Stimulated activated CD4-positive, alpha-beta T cell treated with anti-CD3 and anti-CD28 coated beads, Interleukin-1b, Interleukin-23, amount 100 ng/mL, for 48 hours (primary cell): Measurements from ENCODE around the gene PHLDA1.

Source experiments
- DNase-seq: peaks from one replicate; pipeline ENCODE4 v3.0.0-alpha.2; 2020

The PHLDA1 gene

DNA sequence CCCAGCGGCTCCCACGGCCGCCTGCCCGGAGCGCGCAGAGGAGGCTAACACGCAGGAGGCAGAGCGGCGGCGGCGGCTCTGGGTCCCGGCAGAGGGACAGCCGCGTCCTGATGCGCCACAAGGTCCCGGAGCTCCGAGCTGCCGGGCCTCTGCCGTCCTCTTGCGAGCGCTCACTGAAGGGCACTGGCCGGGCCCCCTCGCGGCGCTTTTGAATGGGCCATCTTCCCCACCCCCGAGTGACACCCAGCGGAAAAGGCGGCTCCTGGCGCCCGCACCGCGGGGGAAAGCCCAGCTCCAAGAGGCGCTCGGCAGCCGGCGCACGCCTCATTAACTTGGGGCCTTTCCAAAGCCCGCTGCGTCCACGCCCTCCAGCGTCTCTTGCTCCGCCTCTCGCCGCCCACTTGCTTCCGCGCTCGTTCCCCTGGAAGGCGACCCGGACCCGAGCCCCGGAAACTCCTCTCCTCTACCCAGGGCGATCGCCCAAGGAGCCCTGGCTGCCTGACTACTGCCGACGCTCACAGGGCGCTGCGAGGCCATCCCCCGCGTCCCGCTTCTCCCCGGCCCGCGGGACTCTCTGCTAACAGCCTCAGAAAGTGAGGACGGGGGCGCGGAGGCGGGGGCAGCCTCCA lies at the start of gene PHLDA1:
PHLDA1 (minus strand) TSS at position 363 of the 629 bp plus-strand sequence.
- DNase-seq, result peak; percentile 94

DNA sequence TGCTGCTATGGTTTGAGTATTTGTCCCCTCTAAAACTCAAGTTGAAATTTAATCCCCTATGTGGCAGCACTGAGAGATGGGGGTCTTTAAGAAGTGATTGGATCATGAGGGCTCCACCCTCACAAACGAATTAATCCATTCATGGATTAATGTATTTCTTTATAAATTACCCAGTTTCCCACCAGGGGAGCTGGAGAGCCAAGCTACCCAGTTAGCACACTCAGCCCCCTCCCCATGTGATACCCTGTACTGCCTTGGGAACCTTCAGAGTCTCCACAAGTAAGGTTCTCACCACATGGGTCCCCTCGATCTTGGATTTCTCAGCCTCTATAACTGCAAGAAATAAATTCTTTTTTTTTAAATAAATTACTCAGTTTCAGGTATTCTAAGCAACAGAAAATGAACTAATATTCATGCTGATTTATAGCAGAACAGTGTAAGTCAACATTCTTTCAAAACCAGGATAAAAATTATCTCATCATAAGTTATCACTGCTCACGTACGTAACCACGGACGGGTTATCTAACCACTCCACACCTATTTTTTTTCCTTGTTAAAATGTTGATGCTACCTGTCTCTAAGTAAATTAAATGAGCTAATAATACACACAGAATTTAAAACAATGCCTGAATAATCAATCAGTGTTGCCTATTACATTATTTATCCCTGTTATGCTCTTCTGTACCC lies 49.3 kb upstream of the PHLDA1 start:
- DNase-seq, result no peak

DNA sequence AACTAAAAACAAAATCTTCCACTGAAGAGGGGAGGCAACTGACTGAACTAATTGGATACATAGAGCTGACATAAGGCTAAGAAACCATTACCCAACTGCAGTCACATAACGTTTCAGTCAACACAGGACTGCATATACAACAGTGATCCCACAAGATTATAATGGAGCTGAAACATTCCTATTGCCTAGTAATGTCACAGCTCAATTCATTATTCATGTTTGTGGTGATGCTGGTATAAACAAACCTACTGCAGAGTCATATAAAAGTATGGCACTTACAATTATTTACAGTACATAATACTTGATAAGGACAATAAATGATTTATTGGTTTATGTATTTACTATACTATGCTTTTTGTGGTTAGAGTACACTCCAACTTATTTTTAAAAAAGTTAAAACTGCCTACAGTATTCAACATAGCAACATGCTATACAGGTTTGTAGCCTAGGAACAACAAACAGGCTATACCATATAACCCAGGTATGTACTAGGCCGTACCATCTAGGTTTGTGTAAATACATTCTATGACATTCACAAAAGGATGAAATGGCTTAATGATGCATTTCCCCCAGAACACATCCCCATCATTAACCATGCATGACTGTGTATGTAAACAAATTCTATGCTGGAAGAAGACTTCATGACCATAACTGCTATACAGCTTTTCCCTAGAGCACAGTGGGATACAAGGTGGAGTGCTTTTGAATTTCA lies 48.6 kb upstream of the PHLDA1 start:
- no peak for DNase-seq

DNA sequence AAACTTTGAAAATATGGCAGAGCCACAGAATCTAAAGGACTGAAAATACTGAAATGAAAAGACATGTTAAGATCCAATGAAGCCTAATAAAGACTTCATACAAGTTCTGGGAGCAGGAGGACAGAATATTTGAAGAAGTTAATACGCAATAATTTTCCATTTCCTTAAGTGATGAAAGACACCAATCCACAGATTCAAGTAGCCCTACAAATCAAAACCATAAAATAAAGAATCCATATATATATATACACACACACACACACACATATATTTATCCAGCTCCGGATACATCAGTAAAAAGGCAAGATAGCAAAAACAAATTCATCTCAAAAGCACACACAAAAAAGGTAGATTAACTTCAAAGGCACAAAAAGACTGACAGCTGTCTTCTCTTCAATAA lies 47.2 kb upstream of the PHLDA1 start:
- DNase-seq, result no peak

DNA sequence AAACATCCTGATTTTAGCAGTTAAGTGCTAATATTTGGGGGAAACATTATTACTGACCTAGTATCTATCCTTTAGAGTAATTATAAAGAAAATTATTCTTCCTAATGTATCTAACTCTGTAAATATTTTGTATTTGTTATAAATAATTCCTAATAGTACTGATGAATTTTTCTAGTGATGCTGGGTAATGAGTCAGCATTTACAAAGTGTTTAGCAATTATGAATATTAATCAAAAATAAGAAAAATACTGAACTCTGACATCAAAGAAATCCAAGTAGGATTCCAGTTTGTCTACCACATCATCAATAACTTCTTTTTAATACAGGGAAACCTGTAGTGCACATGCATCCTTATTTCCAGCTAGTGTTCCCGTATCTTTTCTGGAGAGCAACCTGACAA lies 43.9 kb upstream of the PHLDA1 start:
- no peak for DNase-seq

DNA sequence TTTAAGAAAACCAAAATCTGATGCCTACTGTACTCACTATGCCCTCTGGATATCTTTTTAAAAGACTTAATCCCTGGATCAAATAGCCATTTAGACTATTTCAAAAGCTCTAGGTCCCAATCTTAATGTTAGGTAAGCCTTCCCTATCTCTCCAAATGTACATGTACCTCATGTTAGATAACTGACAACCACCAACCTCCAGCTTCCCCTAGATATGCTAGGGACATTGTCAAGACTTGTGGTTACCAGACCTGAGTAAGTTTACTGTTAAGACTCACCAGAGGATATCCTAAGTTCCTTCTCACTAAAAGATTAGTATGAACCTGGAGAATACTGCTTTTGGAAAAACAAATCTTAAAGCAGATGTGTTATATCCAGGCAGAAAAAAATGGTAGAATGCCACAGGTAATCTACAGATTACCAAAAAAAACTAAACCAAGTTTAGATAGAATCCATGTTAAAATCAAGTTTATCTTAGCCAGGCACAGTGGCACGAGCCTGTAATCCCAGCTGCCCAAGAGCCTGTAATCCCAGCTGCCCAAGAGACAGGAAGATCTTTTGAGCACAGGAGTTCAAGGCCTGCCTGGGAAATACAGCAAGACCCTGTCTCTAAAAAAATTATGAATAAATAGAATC lies 43.2 kb upstream of the PHLDA1 start:
- DNase-seq, result no peak

DNA sequence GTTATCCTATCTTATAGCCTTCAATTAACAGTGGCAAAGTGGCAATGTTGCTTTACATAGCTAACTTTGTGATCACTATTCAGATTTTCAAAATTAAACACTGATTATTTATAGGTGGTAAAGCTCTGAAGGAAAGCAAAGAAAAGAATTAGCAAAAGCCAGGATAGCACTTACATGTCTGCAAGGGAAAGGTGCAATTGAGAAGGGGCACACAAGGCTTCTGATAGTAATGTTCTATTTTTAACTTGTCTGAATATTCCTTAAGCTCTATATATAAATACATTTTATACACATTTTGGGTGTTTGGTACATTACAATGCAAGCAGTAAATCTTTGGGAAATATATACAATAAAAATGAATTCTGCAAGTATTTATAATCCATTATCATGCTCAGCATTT lies 42.0 kb upstream of the PHLDA1 start:
- no peak for DNase-seq

DNA sequence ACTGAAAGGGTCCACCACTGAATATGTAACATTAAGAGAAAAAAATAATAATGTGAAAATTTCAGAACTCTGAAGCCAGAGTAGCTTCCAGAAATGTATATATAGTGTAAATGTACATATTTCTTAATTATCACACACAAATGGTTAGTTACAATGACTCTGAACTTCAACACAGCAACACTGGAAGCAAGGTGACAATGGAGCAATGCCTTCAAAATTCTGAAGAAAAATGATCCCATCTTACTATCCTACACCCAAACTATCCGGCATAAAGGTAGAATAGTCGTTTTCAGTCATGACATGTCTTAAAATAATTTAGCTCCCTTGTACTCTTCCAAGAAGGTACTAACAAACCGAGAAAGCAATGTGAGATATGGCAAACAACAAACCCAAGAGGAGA lies 41.0 kb upstream of the PHLDA1 start:
- DNase-seq, result no peak

DNA sequence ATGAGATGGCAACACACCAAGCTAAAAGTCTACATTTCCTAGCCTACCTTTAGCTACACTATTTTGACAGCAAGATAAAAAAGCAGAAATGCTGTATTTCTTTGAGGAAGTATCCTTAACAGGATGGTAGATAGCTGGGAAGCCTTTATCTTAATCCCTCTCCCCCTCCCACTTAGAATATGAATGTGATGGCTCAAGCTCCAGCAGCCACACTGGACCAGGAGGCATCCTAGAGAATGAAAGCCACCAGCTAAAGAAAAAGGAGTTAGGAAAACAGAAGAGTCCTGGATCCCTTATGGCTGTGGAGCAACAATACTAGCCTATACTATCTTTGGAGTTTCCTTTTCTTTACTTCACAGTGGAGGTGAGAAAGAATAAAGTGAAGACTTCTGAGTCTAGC lies 37.8 kb upstream of the PHLDA1 start:
- DNase-seq, result no peak

DNA sequence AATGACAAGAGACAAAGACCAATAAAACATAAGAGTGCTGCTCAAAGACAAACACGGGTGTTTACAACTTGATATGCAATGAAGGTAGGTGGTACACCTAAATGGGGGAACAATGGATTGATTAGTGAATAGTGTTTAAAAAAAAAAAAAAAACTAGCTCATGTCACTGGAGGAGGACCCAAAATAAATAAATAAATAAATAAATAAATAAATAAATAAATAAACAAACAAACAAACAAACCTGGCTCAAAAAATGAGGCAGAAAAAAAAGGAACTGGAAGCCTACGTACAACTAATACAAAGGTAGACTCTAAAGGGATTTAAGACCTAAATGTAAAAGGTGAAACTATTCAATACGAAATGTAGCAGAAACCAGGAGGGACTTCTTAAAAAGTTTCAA lies 34.3 kb upstream of the PHLDA1 start:
- DNase-seq, result no peak

DNA sequence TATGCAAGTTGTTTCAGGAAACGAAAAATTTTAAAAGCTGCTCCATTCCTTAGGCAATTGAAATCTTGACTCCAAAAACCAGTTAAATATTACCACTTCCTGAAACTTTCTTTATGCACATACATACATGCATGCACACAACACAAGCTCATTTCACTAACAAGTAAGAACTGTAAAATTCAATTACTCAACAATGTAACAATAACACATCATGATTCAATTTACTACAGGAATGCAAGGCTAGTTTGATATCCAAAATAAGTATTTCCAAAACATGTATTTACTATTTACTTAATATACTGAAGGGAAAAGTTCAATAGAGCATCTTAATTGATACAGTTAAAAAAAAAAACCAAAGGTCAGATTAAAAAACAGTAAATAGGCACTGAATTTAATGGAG lies 33.3 kb upstream of the PHLDA1 start:
- DNase-seq, result no peak

DNA sequence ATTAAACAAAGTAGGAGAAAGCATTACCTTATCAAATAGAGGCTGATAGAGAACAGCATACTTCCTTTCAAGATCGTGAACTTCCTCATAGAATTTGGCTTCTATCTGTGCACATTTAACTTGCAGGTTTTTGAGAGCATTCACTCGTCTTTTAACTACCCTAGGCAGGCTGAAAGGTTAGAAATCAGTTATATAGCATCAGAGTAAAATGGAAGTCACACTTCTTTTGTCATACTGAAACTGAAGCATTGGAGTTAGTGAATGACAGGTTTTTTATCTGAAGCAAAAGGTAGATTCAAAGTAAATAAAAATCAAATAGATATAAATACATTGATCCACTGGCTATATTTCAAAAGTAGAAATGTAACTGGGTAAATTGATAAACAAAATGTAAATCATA lies 28.5 kb upstream of the PHLDA1 start:
- DNase-seq, result no peak

DNA sequence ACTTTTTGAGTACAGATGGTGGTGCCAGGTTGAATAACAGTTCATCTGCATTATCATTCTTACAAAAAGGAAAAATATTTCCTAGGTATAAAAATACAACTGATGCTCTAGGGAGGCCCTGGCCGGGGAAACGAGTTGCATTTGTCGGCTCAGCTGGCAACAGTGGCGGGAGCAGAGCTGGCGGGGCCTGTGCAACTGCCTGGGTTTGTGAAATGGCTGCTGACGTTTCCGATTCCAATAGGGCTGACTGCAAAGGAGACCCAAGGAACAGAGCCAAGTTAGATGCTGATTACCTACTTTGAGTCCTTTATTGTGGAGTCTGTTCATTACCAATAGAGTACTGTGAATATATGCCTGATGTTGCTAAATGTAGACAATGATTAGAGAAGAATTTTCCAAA lies 25.8 kb upstream of the PHLDA1 start:
- DNase-seq, result no peak

DNA sequence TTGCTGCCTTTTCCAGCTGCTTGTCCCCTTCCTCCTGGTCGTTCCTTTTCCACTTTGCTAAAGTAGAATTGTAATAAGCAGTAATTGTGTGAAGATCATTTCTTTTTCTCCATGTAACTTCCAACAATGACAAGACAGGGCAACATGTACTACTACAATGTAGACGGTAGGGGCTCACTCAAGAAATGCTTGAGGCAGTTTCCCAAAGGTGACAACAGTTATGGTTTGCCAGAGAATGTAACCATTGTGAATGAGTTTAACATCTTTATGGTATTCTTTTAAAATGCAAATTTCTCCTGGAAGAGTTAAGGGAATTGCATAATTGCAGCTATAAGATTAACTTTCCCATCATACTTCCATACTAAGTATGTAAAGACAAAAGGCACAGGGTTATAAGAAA lies 23.8 kb upstream of the PHLDA1 start:
- no peak for DNase-seq

DNA sequence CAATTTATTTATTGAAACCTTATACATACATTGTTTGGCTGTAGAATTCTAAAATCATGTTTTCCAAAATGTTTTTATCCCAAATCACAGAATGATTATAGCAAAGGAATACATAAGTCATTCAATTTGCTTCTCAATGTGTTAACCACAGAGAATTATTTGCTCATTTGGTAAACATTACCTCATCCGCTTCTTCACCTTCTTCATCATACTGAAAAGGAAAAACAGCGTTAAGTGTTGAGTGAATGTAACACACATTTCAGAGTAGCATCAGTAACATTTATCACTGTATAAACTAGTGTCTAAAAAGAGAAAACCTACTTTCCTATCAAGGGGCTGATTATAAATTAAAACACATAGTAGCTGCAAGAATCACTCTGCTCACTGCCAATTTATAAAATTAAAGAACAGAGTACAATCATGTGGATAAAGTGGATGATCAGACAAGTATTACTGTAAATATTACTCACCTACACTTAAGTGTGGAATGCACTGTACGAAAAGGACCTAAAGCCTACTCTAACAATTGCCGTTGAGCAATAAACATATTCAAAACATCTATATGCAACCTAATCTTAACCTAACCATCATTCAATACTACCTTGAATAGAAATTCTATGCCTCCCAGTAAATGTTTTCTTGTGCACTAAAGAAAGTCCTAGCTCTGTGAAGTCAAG lies 18.1 kb upstream of the PHLDA1 start:
- no peak for DNase-seq

DNA sequence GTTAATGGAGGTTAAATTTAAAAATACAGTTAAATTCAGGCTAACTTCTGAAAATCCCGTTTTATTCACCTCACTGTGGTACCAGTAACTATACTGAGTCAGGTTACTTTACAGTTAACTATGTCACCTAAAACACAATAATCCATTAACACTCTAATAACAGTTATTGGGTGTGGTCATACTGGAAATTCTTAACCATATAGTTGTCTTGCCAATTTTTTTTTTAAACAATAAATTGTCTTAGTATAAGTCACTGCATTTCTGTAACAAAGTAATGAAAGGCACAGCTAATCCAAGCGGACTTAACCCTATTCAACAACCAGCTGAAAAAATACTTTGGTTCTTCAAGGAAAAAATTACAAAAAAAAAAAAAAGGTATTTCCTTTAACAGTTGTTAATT lies 16.2 kb upstream of the PHLDA1 start:
- no peak for DNase-seq

DNA sequence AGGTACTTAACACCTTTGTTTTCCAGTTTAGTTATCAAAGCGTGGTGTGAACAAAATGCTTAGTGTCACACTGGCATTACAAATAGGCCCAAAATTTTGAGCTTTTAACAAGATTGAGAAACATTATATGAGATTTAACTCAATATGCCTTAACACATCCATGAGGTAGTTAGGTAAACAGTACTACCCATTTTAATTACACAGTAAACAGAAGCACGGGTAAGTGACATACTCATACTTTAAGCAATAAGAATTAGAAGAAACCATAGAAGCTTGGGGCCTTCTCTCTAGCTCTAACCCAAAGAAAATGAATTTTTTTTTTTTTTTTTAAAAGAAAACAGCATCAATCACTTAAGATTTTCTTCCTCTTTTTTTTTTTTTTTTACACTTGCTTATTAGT lies 15.5 kb upstream of the PHLDA1 start:
- DNase-seq, result no peak

DNA sequence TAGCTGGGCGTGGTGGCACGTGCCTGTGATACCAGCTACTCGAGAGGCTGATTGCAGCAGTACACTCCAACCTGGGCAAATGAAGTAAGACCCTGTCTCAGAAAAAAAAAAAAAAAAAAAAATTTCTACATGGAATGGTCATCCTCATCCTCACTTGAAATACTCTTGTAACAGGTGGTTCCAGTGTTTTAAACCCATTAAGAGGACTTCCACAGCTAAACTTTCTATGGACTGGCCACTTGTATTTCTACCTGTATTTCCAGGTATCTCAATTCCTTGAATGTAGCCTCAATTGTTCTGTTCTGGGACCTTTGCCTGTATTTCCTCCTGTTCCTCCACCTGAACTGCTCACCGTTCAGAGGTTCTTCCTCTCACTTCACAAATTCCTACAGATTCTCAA lies 11.8 kb upstream of the PHLDA1 start:
- no peak for DNase-seq

DNA sequence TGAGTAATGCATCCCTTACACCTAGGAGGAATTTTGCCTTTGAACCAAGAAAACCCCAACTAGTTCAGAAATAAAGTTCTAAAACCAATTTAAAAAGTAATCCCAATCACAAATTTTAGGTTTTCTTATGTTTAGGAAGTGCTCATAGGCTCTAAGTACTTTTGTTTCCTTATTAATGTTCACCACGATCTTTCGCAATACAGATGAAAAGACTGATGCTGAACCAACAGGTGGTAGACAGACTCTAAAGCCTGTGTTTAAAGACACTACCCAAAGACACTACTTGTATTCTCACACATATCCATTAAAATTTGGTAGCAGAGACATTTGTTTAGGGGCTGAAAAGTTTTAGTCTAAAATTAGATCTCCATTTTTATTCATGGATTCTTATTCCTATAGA lies 10.6 kb upstream of the PHLDA1 start:
- no peak for DNase-seq

DNA sequence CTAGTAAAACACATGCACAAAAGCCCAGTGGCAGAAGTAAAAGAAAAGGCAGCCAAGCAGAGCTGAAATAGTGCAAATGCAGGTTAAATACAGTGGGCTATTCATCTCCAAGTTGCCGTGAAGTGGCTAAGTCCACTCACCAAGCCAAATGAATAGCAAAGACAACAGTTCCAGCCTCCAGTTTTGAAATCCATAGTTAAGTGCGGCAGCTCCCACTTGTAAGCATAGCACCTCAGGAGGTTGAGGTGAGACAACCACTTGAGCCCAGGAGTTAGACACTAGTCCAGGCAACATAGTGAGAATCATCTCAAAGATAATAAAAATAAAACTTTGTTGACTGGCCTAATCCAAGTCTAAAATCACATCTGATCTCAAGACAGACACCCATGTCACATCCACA lies 9.8 kb upstream of the PHLDA1 start:
- DNase-seq, result no peak

DNA sequence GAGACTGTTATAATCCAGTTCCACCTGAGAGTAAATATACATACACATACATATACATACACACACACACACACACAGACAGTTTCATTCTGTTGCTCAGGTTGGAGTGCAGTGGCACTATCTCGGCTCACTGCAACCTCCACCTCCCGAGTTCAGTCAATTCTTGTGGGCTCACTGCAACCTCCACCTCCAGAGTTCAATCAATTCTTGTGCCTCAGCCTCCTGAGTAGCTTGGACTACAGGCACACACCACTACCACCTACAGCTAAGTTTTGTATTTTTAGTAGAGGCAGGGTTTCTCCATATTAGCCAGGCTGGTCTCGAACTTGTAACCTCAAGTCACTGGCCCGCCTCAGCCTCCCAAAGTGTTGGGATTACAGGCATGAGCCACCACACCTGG lies 8.9 kb upstream of the PHLDA1 start:
- no peak for DNase-seq

DNA sequence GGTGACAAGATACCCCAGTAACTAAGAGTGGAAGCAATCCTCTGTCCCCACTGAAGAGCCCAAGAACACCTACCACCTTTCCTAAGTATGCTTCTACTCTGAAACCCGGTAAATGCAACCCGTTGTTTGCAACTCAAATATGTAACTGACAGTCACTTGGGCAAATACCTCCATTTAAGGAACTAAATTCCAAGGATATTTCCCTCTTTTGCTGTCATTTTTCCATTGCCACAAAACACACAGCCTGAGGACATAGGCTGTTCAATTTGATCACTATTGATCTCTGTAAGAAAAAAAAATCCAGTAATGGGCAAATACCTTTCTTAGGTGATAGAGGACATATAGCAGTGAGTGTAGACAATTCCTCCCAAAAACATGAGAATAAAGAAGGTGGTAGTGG lies 6.6 kb upstream of the PHLDA1 start:
- DNase-seq, result no peak
